B cell (primary cell): ENCODE results near the gene TMEM108. TPM values are rescaled to one million over a fixed set of nuclear protein-coding genes. Genes with fewer than 3 reads are reported as not detected.

Experiments
- ATAC-seq: fragments of 200-7000 bp; cut with Tn5 transposase; one replicate; pipeline ENCODE4 v1.10.0; 2021; ENCODE audit warnings: low read depth, mild to moderate bottlenecking, moderate number of reproducible peaks, moderate library complexity
- CTCF ChIA-PET: fragments of 350-600 bp; sonication (Branson Sonifier 250); formaldehyde crosslinking; loops from one replicate; lab custom pipeline; 2021; ENCODE audit warnings: antibody characterized with exemption, inconsistent platforms; lab: Charles Lee
- POLR2A ChIA-PET: fragments of 350-600 bp; sonication (Branson Sonifier 250); formaldehyde crosslinking; loops from one replicate; lab custom pipeline; 2021; ENCODE audit warnings: antibody characterized with exemption; lab: Charles Lee
- DNase-seq: peaks from one replicate; pipeline ENCODE4 v3.0.0; 2013
- H2AFZ ChIP-seq: 2 replicates; pipeline ENCODE4 v1.6.1; 2012; ENCODE audit warnings: mild to moderate bottlenecking, low read depth, low read length; ENCODE audit not compliant: insufficient read depth, poor library complexity, severe bottlenecking
- H3K27ac ChIP-seq, 2 donors: 1 replicate in 1 of 2; 2 replicates in 1 of 2; pipeline ENCODE4 v1.5.1; 2012 to 2013; ENCODE audit warnings: low read length in 2 of 2, mild to moderate bottlenecking in 2 of 2, moderate library complexity in 1 of 2
- H3K27me3 ChIP-seq, 4 experiments: fragments of 200-600 bp in 1 of 4; sonication (generic) in 1 of 4; replicated peaks in 1 of 4; 1 replicate in 2 of 4; 2 replicates in 2 of 4; pipeline versions ENCODE4 v1.6.1 to v1.7.0; 2013 to 2016; ENCODE audit warnings: low read length in 3 of 4, mild to moderate bottlenecking in 2 of 4, mixed read lengths in 1 of 4, moderate library complexity in 1 of 4; ENCODE audit not compliant: insufficient read depth in 4 of 4, control insufficient read depth in 3 of 4; ENCODE audit errors: control extremely low read depth in 1 of 4
- H3K36me3 ChIP-seq, 2 experiments: replicated peaks in 1 of 2; 1 replicate in 1 of 2; 2 replicates in 1 of 2; pipeline versions ENCODE4 v1.6.1 to v1.7.1; 2013; ENCODE audit warnings: low read length in 1 of 2; ENCODE audit not compliant: insufficient read depth in 2 of 2, control insufficient read depth in 1 of 2; ENCODE audit errors: control extremely low read depth in 1 of 2, extremely low read depth in 1 of 2
- H3K4me1 ChIP-seq, 2 donors: fragments of 200-600 bp in 1 of 2; sonication (generic) in 1 of 2; 1 replicate in 1 of 2; 2 replicates in 1 of 2; pipeline versions ENCODE4 v1.5.1 to v1.6.1; 2013 to 2017; ENCODE audit warnings: low read length in 2 of 2; ENCODE audit not compliant: control insufficient read depth in 2 of 2, insufficient read depth in 2 of 2
- H3K4me2 ChIP-seq: replicated peaks from 2 replicates; pipeline ENCODE3; 2012; ENCODE audit warnings: mild to moderate bottlenecking, low read depth, low read length; ENCODE audit not compliant: poor library complexity, severe bottlenecking
- H3K4me3 ChIP-seq, 5 experiments: fragments of 200-600 bp in 1 of 5; sonication (generic) in 1 of 5; 1 replicate in 3 of 5; 2 replicates in 2 of 5; pipeline versions ENCODE4 v1.5.1 to v1.7.0; 2011 to 2016; ENCODE audit warnings: low read length in 4 of 5, mild to moderate bottlenecking in 4 of 5, low read depth in 2 of 5, control low read depth in 1 of 5, moderate library complexity in 1 of 5; ENCODE audit not compliant: insufficient read depth in 1 of 5; ENCODE audit errors: control extremely low read depth in 1 of 5, extremely low read depth in 1 of 5
- H3K79me2 ChIP-seq: fragments of 200-600 bp; sonication (generic); one replicate; pipeline ENCODE4 v1.6.0; 2016; ENCODE audit warnings: low read length; ENCODE audit not compliant: control insufficient read depth, insufficient read depth
- H3K9ac ChIP-seq: fragments of 200-600 bp; sonication (generic); 2 replicates; pipeline ENCODE4 v1.6.1; 2017; ENCODE audit warnings: mild to moderate bottlenecking, low read length, moderate library complexity
- H3K9me3 ChIP-seq, 3 donors: one replicate each; pipeline versions ENCODE4 v1.6.1 to v1.7.1; 2013; ENCODE audit warnings: low read length in 2 of 3; ENCODE audit not compliant: control insufficient read depth in 2 of 3, insufficient read depth in 1 of 3; ENCODE audit errors: control extremely low read depth in 1 of 3
- H4K20me1 ChIP-seq: 2 replicates; pipeline ENCODE4 v1.6.0; 2012; ENCODE audit warnings: mild to moderate bottlenecking, low read length; ENCODE audit not compliant: insufficient read depth, control insufficient read depth, poor library complexity, severe bottlenecking
- H3K27ac Mint-ChIP-seq: one replicate; pipeline ENCODE4 v1.8.0; 2021; ENCODE audit warnings: mixed read lengths
- H3K27me3 Mint-ChIP-seq: one replicate; pipeline ENCODE4 v1.8.0; 2021; ENCODE audit warnings: mixed read lengths
- H3K4me1 Mint-ChIP-seq: one replicate; pipeline ENCODE4 v1.8.0; 2021; ENCODE audit warnings: mixed read lengths
- H3K4me3 Mint-ChIP-seq: one replicate; pipeline ENCODE4 v1.8.0; 2021; ENCODE audit warnings: mixed read lengths
- H3K9me3 Mint-ChIP-seq: one replicate; pipeline ENCODE4 v1.8.0; 2022; ENCODE audit warnings: mixed read lengths; ENCODE audit not compliant: insufficient read depth
- EZH2 ChIP-seq: IDR thresholded peaks from 2 replicates; pipeline ENCODE4 v1.6.1; 2012; ENCODE audit warnings: borderline replicate concordance, low read depth, mild to moderate bottlenecking, moderate library complexity, low read length; ENCODE audit not compliant: insufficient read depth, poor library complexity, severe bottlenecking
- WGBS: methylation state at CpG from one replicate; pipeline ENCODE4 v1.1.5; 2013; ENCODE audit warnings: missing lambda C conversion rate; ENCODE audit not compliant: insufficient coverage; 5-methylcytosine and 5-hydroxymethylcytosine counted together
- intact Hi-C: fragments of 100-400 bp; cut with micrococcal nuclease; formaldehyde crosslinking; loops from one replicate; pipeline ENCODE4 v1.10.0; 2022
- polyA plus RNA-seq: library from polyadenylated mRNA; depleted of rRNA; stranded (reverse); fragments of >200 nt; gene quantifications from 2 replicates; pipeline ENCODE4 v1.2.3, GENCODE V29; 2012
- total RNA-seq, 2 donors: library from RNA; stranded (reverse); fragments of 120-200 nt in 1 of 2; gene quantifications; 1 replicate in 1 of 2; 2 replicates in 1 of 2; pipeline versions ENCODE4 v1.2.3 to v1.2.4, GENCODE V29; 2013 to 2022
- TF ChIP-seq, protein P1 (sequence below): fragments of 200-600 bp; IDR thresholded peaks from one replicate; pipeline ENCODE4 v1.8.0; 2022; ENCODE audit warnings: antibody characterized with exemption, mild to moderate bottlenecking

The TMEM108 gene
- total and polyA plus RNA-seq, 2 donors (not counting 1 experiment from before 2014, with no cell fraction given): not detected

DNA sequence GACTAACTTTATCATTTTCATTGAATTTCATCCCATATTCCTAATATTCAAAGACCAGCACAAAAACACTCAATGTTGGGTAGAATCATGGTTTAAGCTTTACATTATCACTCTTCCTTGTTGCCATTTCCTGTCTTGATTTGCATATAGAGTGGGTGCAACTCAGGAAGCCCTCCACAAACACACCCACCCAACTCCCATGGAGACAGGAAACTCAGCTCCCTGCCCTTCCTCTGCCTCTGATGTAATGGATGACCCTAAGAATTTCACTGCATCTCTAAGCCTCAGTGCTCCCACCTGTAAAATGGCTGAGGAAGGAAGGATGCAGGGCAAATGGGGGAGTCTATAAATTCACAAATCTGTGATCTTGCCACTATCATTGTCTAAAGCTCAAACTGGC is 263.5 kb downstream of the TMEM108 start:
- H3K79me2 ChIP-seq: no peaks in the 10 kb centered on the region
- TF ChIP-seq EZH2: no peak
- TF ChIP-seq, protein P1, sequence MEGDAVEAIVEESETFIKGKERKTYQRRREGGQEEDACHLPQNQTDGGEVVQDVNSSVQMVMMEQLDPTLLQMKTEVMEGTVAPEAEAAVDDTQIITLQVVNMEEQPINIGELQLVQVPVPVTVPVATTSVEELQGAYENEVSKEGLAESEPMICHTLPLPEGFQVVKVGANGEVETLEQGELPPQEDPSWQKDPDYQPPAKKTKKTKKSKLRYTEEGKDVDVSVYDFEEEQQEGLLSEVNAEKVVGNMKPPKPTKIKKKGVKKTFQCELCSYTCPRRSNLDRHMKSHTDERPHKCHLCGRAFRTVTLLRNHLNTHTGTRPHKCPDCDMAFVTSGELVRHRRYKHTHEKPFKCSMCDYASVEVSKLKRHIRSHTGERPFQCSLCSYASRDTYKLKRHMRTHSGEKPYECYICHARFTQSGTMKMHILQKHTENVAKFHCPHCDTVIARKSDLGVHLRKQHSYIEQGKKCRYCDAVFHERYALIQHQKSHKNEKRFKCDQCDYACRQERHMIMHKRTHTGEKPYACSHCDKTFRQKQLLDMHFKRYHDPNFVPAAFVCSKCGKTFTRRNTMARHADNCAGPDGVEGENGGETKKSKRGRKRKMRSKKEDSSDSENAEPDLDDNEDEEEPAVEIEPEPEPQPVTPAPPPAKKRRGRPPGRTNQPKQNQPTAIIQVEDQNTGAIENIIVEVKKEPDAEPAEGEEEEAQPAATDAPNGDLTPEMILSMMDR: no peak
- peaks cover 0 to 4% (median 0%) of the 10 kb centered on the region in 3 donors for H3K9me3 ChIP-seq
- ChIA-PET CTCF (no interaction called here), POLR2A (no interaction called here)
- no peaks in the 10 kb centered on the region for H3K4me1 ChIP-seq
- H3K4me1 Mint-ChIP-seq: no peaks in the 10 kb centered on the region
- no peak overlapping the region for H3K27ac Mint-ChIP-seq
- peaks cover 3% of the 10 kb centered on the region for H3K27me3 Mint-ChIP-seq
- H3K9ac ChIP-seq: no peak overlapping the region
- no peaks in the 10 kb centered on the region for H3K36me3 ChIP-seq
- no peak overlapping the region for H3K4me3 ChIP-seq
- ATAC-seq (no peak), DNase-seq (no peak)
- no peak overlapping the region for H3K27ac ChIP-seq
- intact Hi-C loops: no loop called here
- H3K4me2 ChIP-seq: no peak overlapping the region
- H4K20me1 ChIP-seq: no peaks in the 10 kb centered on the region
- H3K9me3 Mint-ChIP-seq: no peaks in the 10 kb centered on the region
- no peak overlapping the region for H2AFZ ChIP-seq
- H3K27me3 ChIP-seq: no peaks in the 10 kb centered on the region
- no peak overlapping the region for H3K4me3 Mint-ChIP-seq

DNA sequence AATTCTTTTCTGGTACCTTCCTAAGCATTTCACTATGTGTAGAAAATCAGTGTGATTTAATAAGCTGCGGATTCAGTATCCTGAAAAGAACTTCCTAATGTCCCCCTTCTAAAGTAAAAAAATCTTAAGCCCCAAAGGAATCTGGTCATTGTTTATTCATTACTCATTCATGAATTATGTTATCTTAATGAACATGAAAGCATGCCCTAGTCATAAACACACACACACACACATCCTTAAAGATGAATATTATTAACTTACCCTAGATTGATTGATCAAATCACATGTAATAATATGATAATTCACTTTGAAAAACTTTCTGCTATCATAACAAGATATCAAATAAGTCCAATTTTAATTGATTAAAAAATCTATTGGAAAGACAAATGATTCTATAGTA is 265.2 kb downstream of the TMEM108 start:
- no peak overlapping the region for H2AFZ ChIP-seq
- H3K27ac Mint-ChIP-seq: no peak overlapping the region
- H3K27me3 ChIP-seq: no peaks in the 10 kb centered on the region
- TF ChIP-seq EZH2: no peak
- TF ChIP-seq, protein P1: no peak
- DNase-seq (no peak), ATAC-seq (no peak)
- no peak overlapping the region for H3K4me3 ChIP-seq
- H3K4me2 ChIP-seq: no peak overlapping the region
- no CpG with 5 or more reads among the region's 1 CpG for WGBS
- no peaks in the 10 kb centered on the region for H3K36me3 ChIP-seq
- H3K9me3 ChIP-seq: peaks cover 0 to 4% (median 0%) of the 10 kb centered on the region in 3 donors
- intact Hi-C loops: no loop called here
- POLR2A ChIA-PET: no interaction called here
- no peaks in the 10 kb centered on the region for H3K79me2 ChIP-seq
- H3K4me1 Mint-ChIP-seq: no peaks in the 10 kb centered on the region
- H4K20me1 ChIP-seq: no peaks in the 10 kb centered on the region
- CTCF ChIA-PET: no interaction called here
- no peaks in the 10 kb centered on the region for H3K4me1 ChIP-seq
- no peak overlapping the region for H3K9ac ChIP-seq
- peaks cover 7% of the 10 kb centered on the region for H3K27me3 Mint-ChIP-seq
- H3K4me3 Mint-ChIP-seq: no peak overlapping the region
- H3K27ac ChIP-seq: no peak overlapping the region
- H3K9me3 Mint-ChIP-seq: peaks cover 5% of the 10 kb centered on the region
